Measurements from ENCODE around the gene HTR2A. TPM values are rescaled to one million over a fixed set of nuclear protein-coding genes. Genes with fewer than 3 reads are reported as not detected.

Gene HTR2A
- total RNA-seq, result 0.09 TPM

GRCh38 chr13:46896341-46897137, at the start of gene HTR2A:
Gene HTR2A, minus strand, starts transcription at chr13:46897053. Its CDS starts 1,147 bp downstream, at chr13:46895906.
- ATAC-seq, result peak; percentile 61
- DNase-seq (ENCODE audit: low spot score), result peak; percentile 64
- intact Hi-C loops (cut with DNase I), result no loop called here

GRCh38 chr13:46936525-46936924, 39.7 kb upstream of the HTR2A start:
- ATAC-seq (no peak), DNase-seq (ENCODE audit: low spot score) (no peak)
- intact Hi-C loops (cut with DNase I), result no loop called here

- DNase-seq (ENCODE audit: low spot score) (no peak), ATAC-seq (no peak)
- intact Hi-C loops (cut with DNase I), result no loop called here
These were observed 37.9 kb upstream of the HTR2A start for GRCh38 chr13:46934749-46935148.

- DNase-seq (ENCODE audit: low spot score) (no peak), ATAC-seq (no peak)
- intact Hi-C loops (cut with DNase I), result no loop called here
These were observed 30.2 kb upstream of the HTR2A start for GRCh38 chr13:46926916-46927590.

GRCh38 chr13:46925486-46925885, 28.6 kb upstream of the HTR2A start:
- DNase-seq (ENCODE audit: low spot score), result no peak
- ATAC-seq, result no peak
- intact Hi-C loops (cut with DNase I), result no loop called here

- ATAC-seq, result no peak
- intact Hi-C loops (cut with DNase I), result no loop called here
These were observed 17.5 kb upstream of the HTR2A start for GRCh38 chr13:46914341-46914740.

GRCh38 chr13:46913757-46914156, 16.9 kb upstream of the HTR2A start:
- intact Hi-C loops (cut with DNase I), result no loop called here
- no peak for ATAC-seq
- DNase-seq (ENCODE audit: low spot score), result no peak

More at GRCh38 chr13:46914341-46914740, 17.5 kb upstream of the HTR2A start:
- DNase-seq (ENCODE audit: low spot score), result no peak

GRCh38 chr13:46909042-46909441, 12.2 kb upstream of the HTR2A start:
- ATAC-seq (no peak), DNase-seq (ENCODE audit: low spot score) (no peak)
- intact Hi-C loops (cut with DNase I), result no loop called here

GRCh38 chr13:46908501-46908900, 11.6 kb upstream of the HTR2A start:
- intact Hi-C loops (cut with DNase I), result no loop called here
- ATAC-seq (no peak), DNase-seq (ENCODE audit: low spot score) (no peak)

GRCh38 chr13:46906405-46906804, 9.6 kb upstream of the HTR2A start:
- no peak for ATAC-seq
- intact Hi-C loops (cut with DNase I), result no loop called here
- no peak for DNase-seq (ENCODE audit: low spot score)

- DNase-seq (ENCODE audit: low spot score) (no peak), ATAC-seq (no peak)
- intact Hi-C loops (cut with DNase I), result no loop called here
These were observed 8.4 kb upstream of the HTR2A start for GRCh38 chr13:46905249-46905648.

- intact Hi-C loops (cut with DNase I), result no loop called here
- DNase-seq (ENCODE audit: low spot score), result no peak
- no peak for ATAC-seq
These were observed 6.9 kb upstream of the HTR2A start for GRCh38 chr13:46903748-46904147.

GRCh38 chr13:46901721-46902120, 4.9 kb upstream of the HTR2A start:
- intact Hi-C loops (cut with DNase I), result no loop called here
- DNase-seq (ENCODE audit: low spot score) (no peak), ATAC-seq (no peak)

- intact Hi-C loops (cut with DNase I), result no loop called here
- no peak for DNase-seq (ENCODE audit: low spot score)
- no peak for ATAC-seq
These were observed 2.9 kb upstream of the HTR2A start for GRCh38 chr13:46899801-46900200.

GRCh38 chr13:46895381-46895780, 1.5 kb downstream of the HTR2A start:
- intact Hi-C loops (cut with DNase I), result no loop called here
- no peak for ATAC-seq
- DNase-seq (ENCODE audit: low spot score), result no peak

GRCh38 chr13:46894568-46894967, 2.3 kb downstream of the HTR2A start:
- DNase-seq (ENCODE audit: low spot score) (no peak), ATAC-seq (no peak)
- intact Hi-C loops (cut with DNase I), result no loop called here

- peak; percentile 84 for DNase-seq (ENCODE audit: low spot score)
- intact Hi-C loops (cut with DNase I), result no loop called here
- ATAC-seq, result peak; percentile 96
These were observed 2.9 kb downstream of the HTR2A start for GRCh38 chr13:46893798-46894560.

GRCh38 chr13:46893221-46893740, 3.6 kb downstream of the HTR2A start:
- intact Hi-C loops (cut with DNase I), result no loop called here
- no peak for DNase-seq (ENCODE audit: low spot score)

GRCh38 chr13:46885018-46885417, 11.8 kb downstream of the HTR2A start:
- no peak for DNase-seq (ENCODE audit: low spot score)
- no peak for ATAC-seq
- intact Hi-C loops (cut with DNase I), result no loop called here

More at GRCh38 chr13:46893221-46893740, 3.6 kb downstream of the HTR2A start:
- ATAC-seq, result no peak

- DNase-seq (ENCODE audit: low spot score) (no peak), ATAC-seq (no peak)
- intact Hi-C loops (cut with DNase I), result no loop called here
These were observed 12.3 kb downstream of the HTR2A start for GRCh38 chr13:46884531-46884930.
